B cell (primary cell): ENCODE results near the gene MAGI2. TPM values are rescaled to one million over a fixed set of nuclear protein-coding genes. Genes with fewer than 3 reads are reported as not detected.

Source experiments
- ATAC-seq: fragments of 200-7000 bp; cut with Tn5 transposase; one replicate; pipeline ENCODE4 v1.10.0; 2021; ENCODE audit warnings: low read depth, mild to moderate bottlenecking, moderate number of reproducible peaks, moderate library complexity
- CTCF ChIA-PET: fragments of 350-600 bp; sonication (Branson Sonifier 250); formaldehyde crosslinking; loops from one replicate; lab custom pipeline; 2021; ENCODE audit warnings: antibody characterized with exemption, inconsistent platforms; lab: Charles Lee
- POLR2A ChIA-PET: fragments of 350-600 bp; sonication (Branson Sonifier 250); formaldehyde crosslinking; loops from one replicate; lab custom pipeline; 2021; ENCODE audit warnings: antibody characterized with exemption; lab: Charles Lee
- DNase-seq: peaks from one replicate; pipeline ENCODE4 v3.0.0; 2013
- H2AFZ ChIP-seq: 2 replicates; pipeline ENCODE4 v1.6.1; 2012; ENCODE audit warnings: mild to moderate bottlenecking, low read depth, low read length; ENCODE audit not compliant: insufficient read depth, poor library complexity, severe bottlenecking
- H3K27ac ChIP-seq, 2 donors: 1 replicate in 1 of 2; 2 replicates in 1 of 2; pipeline ENCODE4 v1.5.1; 2012 to 2013; ENCODE audit warnings: low read length in 2 of 2, mild to moderate bottlenecking in 2 of 2, moderate library complexity in 1 of 2
- H3K27me3 ChIP-seq, 4 experiments: fragments of 200-600 bp in 1 of 4; sonication (generic) in 1 of 4; replicated peaks in 1 of 4; 1 replicate in 2 of 4; 2 replicates in 2 of 4; pipeline versions ENCODE4 v1.6.1 to v1.7.0; 2013 to 2016; ENCODE audit warnings: low read length in 3 of 4, mild to moderate bottlenecking in 2 of 4, mixed read lengths in 1 of 4, moderate library complexity in 1 of 4; ENCODE audit not compliant: insufficient read depth in 4 of 4, control insufficient read depth in 3 of 4; ENCODE audit errors: control extremely low read depth in 1 of 4
- H3K36me3 ChIP-seq, 2 experiments: replicated peaks in 1 of 2; 1 replicate in 1 of 2; 2 replicates in 1 of 2; pipeline versions ENCODE4 v1.6.1 to v1.7.1; 2013; ENCODE audit warnings: low read length in 1 of 2; ENCODE audit not compliant: insufficient read depth in 2 of 2, control insufficient read depth in 1 of 2; ENCODE audit errors: control extremely low read depth in 1 of 2, extremely low read depth in 1 of 2
- H3K4me1 ChIP-seq, 2 donors: fragments of 200-600 bp in 1 of 2; sonication (generic) in 1 of 2; 1 replicate in 1 of 2; 2 replicates in 1 of 2; pipeline versions ENCODE4 v1.5.1 to v1.6.1; 2013 to 2017; ENCODE audit warnings: low read length in 2 of 2; ENCODE audit not compliant: control insufficient read depth in 2 of 2, insufficient read depth in 2 of 2
- H3K4me2 ChIP-seq: replicated peaks from 2 replicates; pipeline ENCODE3; 2012; ENCODE audit warnings: mild to moderate bottlenecking, low read depth, low read length; ENCODE audit not compliant: poor library complexity, severe bottlenecking
- H3K4me3 ChIP-seq, 5 experiments: fragments of 200-600 bp in 1 of 5; sonication (generic) in 1 of 5; 1 replicate in 3 of 5; 2 replicates in 2 of 5; pipeline versions ENCODE4 v1.5.1 to v1.7.0; 2011 to 2016; ENCODE audit warnings: low read length in 4 of 5, mild to moderate bottlenecking in 4 of 5, low read depth in 2 of 5, control low read depth in 1 of 5, moderate library complexity in 1 of 5; ENCODE audit not compliant: insufficient read depth in 1 of 5; ENCODE audit errors: control extremely low read depth in 1 of 5, extremely low read depth in 1 of 5
- H3K79me2 ChIP-seq: fragments of 200-600 bp; sonication (generic); one replicate; pipeline ENCODE4 v1.6.0; 2016; ENCODE audit warnings: low read length; ENCODE audit not compliant: control insufficient read depth, insufficient read depth
- H3K9ac ChIP-seq: fragments of 200-600 bp; sonication (generic); 2 replicates; pipeline ENCODE4 v1.6.1; 2017; ENCODE audit warnings: mild to moderate bottlenecking, low read length, moderate library complexity
- H3K9me3 ChIP-seq, 3 donors: one replicate each; pipeline versions ENCODE4 v1.6.1 to v1.7.1; 2013; ENCODE audit warnings: low read length in 2 of 3; ENCODE audit not compliant: control insufficient read depth in 2 of 3, insufficient read depth in 1 of 3; ENCODE audit errors: control extremely low read depth in 1 of 3
- H4K20me1 ChIP-seq: 2 replicates; pipeline ENCODE4 v1.6.0; 2012; ENCODE audit warnings: mild to moderate bottlenecking, low read length; ENCODE audit not compliant: insufficient read depth, control insufficient read depth, poor library complexity, severe bottlenecking
- H3K27ac Mint-ChIP-seq: one replicate; pipeline ENCODE4 v1.8.0; 2021; ENCODE audit warnings: mixed read lengths
- H3K27me3 Mint-ChIP-seq: one replicate; pipeline ENCODE4 v1.8.0; 2021; ENCODE audit warnings: mixed read lengths
- H3K4me1 Mint-ChIP-seq: one replicate; pipeline ENCODE4 v1.8.0; 2021; ENCODE audit warnings: mixed read lengths
- H3K4me3 Mint-ChIP-seq: one replicate; pipeline ENCODE4 v1.8.0; 2021; ENCODE audit warnings: mixed read lengths
- H3K9me3 Mint-ChIP-seq: one replicate; pipeline ENCODE4 v1.8.0; 2022; ENCODE audit warnings: mixed read lengths; ENCODE audit not compliant: insufficient read depth
- CTCF ChIP-seq: fragments of 200-600 bp; IDR thresholded peaks from one replicate; pipeline ENCODE4 v1.8.0; 2022; ENCODE audit warnings: antibody characterized with exemption, mild to moderate bottlenecking
- EZH2 ChIP-seq: IDR thresholded peaks from 2 replicates; pipeline ENCODE4 v1.6.1; 2012; ENCODE audit warnings: borderline replicate concordance, low read depth, mild to moderate bottlenecking, moderate library complexity, low read length; ENCODE audit not compliant: insufficient read depth, poor library complexity, severe bottlenecking
- WGBS: methylation state at CpG from one replicate; pipeline ENCODE4 v1.1.5; 2013; ENCODE audit warnings: missing lambda C conversion rate; ENCODE audit not compliant: insufficient coverage; 5-methylcytosine and 5-hydroxymethylcytosine counted together
- intact Hi-C: fragments of 100-400 bp; cut with micrococcal nuclease; formaldehyde crosslinking; loops from one replicate; pipeline ENCODE4 v1.10.0; 2022
- polyA plus RNA-seq: library from polyadenylated mRNA; depleted of rRNA; stranded (reverse); fragments of >200 nt; gene quantifications from 2 replicates; pipeline ENCODE4 v1.2.3, GENCODE V29; 2012
- total RNA-seq, 2 donors: library from RNA; stranded (reverse); fragments of 120-200 nt in 1 of 2; gene quantifications; 1 replicate in 1 of 2; 2 replicates in 1 of 2; pipeline versions ENCODE4 v1.2.3 to v1.2.4, GENCODE V29; 2013 to 2022

MAGI2 gene
- total and polyA plus RNA-seq, 2 donors (not counting 1 experiment from before 2014, with no cell fraction given) = 0.16 to 0.64 TPM

GRCh38 chr7:78677391-78677790 lies 776.1 kb downstream of the MAGI2 start:
- ATAC-seq (no peak), DNase-seq (no peak)
- Histone ChIP-seq H3K27ac (no peak overlapping the region), H4K20me1 (no peaks in the 10 kb centered on the region), H3K9me3 (no peaks in the 10 kb centered on the region), H3K9ac (no peak overlapping the region), H3K27me3 (no peaks in the 10 kb centered on the region), H3K4me3 (no peak overlapping the region), H3K4me1 (no peaks in the 10 kb centered on the region), H3K79me2 (no peaks in the 10 kb centered on the region), H2AFZ (no peak overlapping the region), H3K36me3 (no peaks in the 10 kb centered on the region), H3K4me2 (no peak overlapping the region)
- Mint-ChIP-seq H3K27ac (no peak overlapping the region), H3K4me3 (no peak overlapping the region), H3K27me3 (no peaks in the 10 kb centered on the region), H3K9me3 (no peaks in the 10 kb centered on the region), H3K4me1 (no peaks in the 10 kb centered on the region)
- ChIA-PET CTCF (no interaction called here), POLR2A (no interaction called here)
- intact Hi-C loops = no loop called here
- WGBS = no CpG with 5 or more reads among the region's 2 CpGs
- TF ChIP-seq CTCF = no peak
- TF ChIP-seq EZH2 = no peak

- no CpG with 5 or more reads among the region's 3 CpGs for WGBS
- ATAC-seq = no peak
These were observed 778.0 kb downstream of the MAGI2 start for GRCh38 chr7:78675511-78675910.

More at GRCh38 chr7:78675511-78675910, 778.0 kb downstream of the MAGI2 start:
- TF ChIP-seq EZH2 (no peak), CTCF (no peak)
- Mint-ChIP-seq H3K27ac (no peak overlapping the region), H3K4me1 (no peaks in the 10 kb centered on the region), H3K4me3 (no peak overlapping the region), H3K27me3 (no peaks in the 10 kb centered on the region), H3K9me3 (no peaks in the 10 kb centered on the region)
- no peak overlapping the region for H3K27ac ChIP-seq
- no peak overlapping the region for H2AFZ ChIP-seq
- no peaks in the 10 kb centered on the region for H3K36me3 ChIP-seq
- H3K4me2 ChIP-seq = no peak overlapping the region
- H3K4me3 ChIP-seq = no peak overlapping the region
- CTCF ChIA-PET = no interaction called here
- H3K4me1 ChIP-seq = no peaks in the 10 kb centered on the region
- H4K20me1 ChIP-seq = no peaks in the 10 kb centered on the region
- H3K79me2 ChIP-seq = no peaks in the 10 kb centered on the region
- no peaks in the 10 kb centered on the region for H3K27me3 ChIP-seq
- intact Hi-C loops = no loop called here
- no peak overlapping the region for H3K9ac ChIP-seq
- H3K9me3 ChIP-seq = no peaks in the 10 kb centered on the region
- POLR2A ChIA-PET = no interaction called here
- DNase-seq = no peak
